Activated CD4-positive, alpha-beta T cell treated with anti-CD3 and anti-CD28 coated beads for 36 hours (primary cell): Measurements from ENCODE around the gene PTPRE. TPM values are rescaled to one million over a fixed set of nuclear protein-coding genes. Genes with fewer than 3 reads are reported as not detected.

Experiments
- ATAC-seq: fragments of 200-7000 bp; cut with Tn5 transposase; one replicate; pipeline ENCODE4 v1.10.0; 2021; ENCODE audit warnings: mild to moderate bottlenecking, moderate library complexity
- CTCF ChIA-PET: fragments of 350-600 bp; sonication (Branson Sonifier 250); formaldehyde crosslinking; loops from one replicate; lab custom pipeline; 2021; ENCODE audit warnings: antibody characterized with exemption; lab: Charles Lee
- POLR2A ChIA-PET: fragments of 350-600 bp; sonication (Branson Sonifier 250); formaldehyde crosslinking; loops from one replicate; lab custom pipeline; 2021; ENCODE audit warnings: antibody characterized with exemption, inconsistent platforms; lab: Charles Lee
- DNase-seq: peaks from one replicate; pipeline ENCODE4 v3.0.0-alpha.2; 2020
- H3K27ac Mint-ChIP-seq: one replicate; pipeline ENCODE4 v1.8.0; 2021; ENCODE audit warnings: mixed read lengths
- H3K27me3 Mint-ChIP-seq: one replicate; pipeline ENCODE4 v1.8.0; 2021; ENCODE audit warnings: mixed read lengths
- H3K36me3 Mint-ChIP-seq: one replicate; pipeline ENCODE4 v1.8.0; 2021; ENCODE audit warnings: low read depth, mixed read lengths
- H3K4me1 Mint-ChIP-seq: one replicate; pipeline ENCODE4 v1.8.0; 2021; ENCODE audit warnings: mixed read lengths
- H3K4me3 Mint-ChIP-seq: one replicate; pipeline ENCODE4 v1.8.0; 2021; ENCODE audit warnings: mild to moderate bottlenecking, moderate library complexity, mixed read lengths
- H3K9me3 Mint-ChIP-seq: one replicate; pipeline ENCODE4 v1.8.0; 2021; ENCODE audit warnings: low read depth, mixed read lengths
- intact Hi-C, 2 experiments: fragments of 100-400 bp; cut with DNase I in 1 of 2; cut with micrococcal nuclease in 1 of 2; formaldehyde crosslinking; loops; one replicate each; pipeline versions ENCODE4 v1.14.2 to v1.15.1; 2022 to 2024; cut with DNase I, micrococcal nuclease
- total RNA-seq, 2 experiments: library from RNA; stranded (reverse); gene quantifications; one replicate each; pipeline ENCODE4 v1.2.3, GENCODE V29; 2021

Gene PTPRE
- total RNA-seq, 2 experiments from 2014 or later, result 23.0 to 31.6 TPM

GRCh38 chr10:128009372-128010126 lies 102.6 kb downstream of the PTPRE start:
- CTCF ChIA-PET, result interaction anchor here (0.9 to 9.8 kb wide), 11 partner anchors 11 to 155 kb away, joined by 3 to 147 read pairs (median 3); partner anchors contain the start of gene PTPRE
- H3K4me3 Mint-ChIP-seq, result no peak overlapping the region
- intact Hi-C loops, result loop anchor here (2.0 to 5.0 kb wide), 2 partner anchors 19 to 292 kb away; no protein-coding TSS in a partner anchor
- no peak overlapping the region for H3K27ac Mint-ChIP-seq
- H3K36me3 Mint-ChIP-seq, result no peaks in the 10 kb centered on the region
- peaks cover 7% of the 10 kb centered on the region for H3K4me1 Mint-ChIP-seq
- H3K27me3 Mint-ChIP-seq, result peaks cover 3% of the 10 kb centered on the region
- no peak for DNase-seq
- H3K9me3 Mint-ChIP-seq, result no peaks in the 10 kb centered on the region
- no peak for ATAC-seq
- POLR2A ChIA-PET, result no interaction called here

GRCh38 chr10:128011059-128011979 lies 104.4 kb downstream of the PTPRE start:
- no peaks in the 10 kb centered on the region for H3K9me3 Mint-ChIP-seq
- ChIA-PET CTCF (interaction anchor here (0.6 to 9.8 kb wide), 34 partner anchors 9 to 1553 kb away, joined by 3 to 147 read pairs (median 4); partner anchors contain the start of gene PTPRE), POLR2A (interaction anchor here (0.7 to 1.0 kb wide), 3 partner anchors 36 to 106 kb away, joined by 3 to 5 read pairs (median 3); partner anchors contain the start of gene PTPRE)
- intact Hi-C loops, result loop anchor here (1.0 to 5.0 kb wide), 5 partner anchors 21 to 294 kb away; partner anchors contain the start of gene PTPRE (in 1 of the 2)
- peak; percentile 92 for DNase-seq
- H3K4me3 Mint-ChIP-seq, result peak overlapping the region; percentile 28
- peaks cover 3% of the 10 kb centered on the region for H3K27me3 Mint-ChIP-seq
- peaks cover 7% of the 10 kb centered on the region for H3K4me1 Mint-ChIP-seq
- ATAC-seq, result peak; percentile 89
- H3K36me3 Mint-ChIP-seq, result no peaks in the 10 kb centered on the region
- no peak overlapping the region for H3K27ac Mint-ChIP-seq

GRCh38 chr10:128013626-128014025 lies 106.7 kb downstream of the PTPRE start:
- DNase-seq (peak; percentile 27), ATAC-seq (peak; percentile 51)
- peaks cover 3% of the 10 kb centered on the region for H3K27me3 Mint-ChIP-seq
- peaks cover 13% of the 10 kb centered on the region for H3K4me1 Mint-ChIP-seq
- POLR2A ChIA-PET, result no interaction called here
- H3K4me3 Mint-ChIP-seq, result no peak overlapping the region
- intact Hi-C loops, result loop anchor here (5.0 kb wide), 1 partner anchor 296 kb away; no protein-coding TSS in a partner anchor
- H3K36me3 Mint-ChIP-seq, result no peaks in the 10 kb centered on the region
- CTCF ChIA-PET, result interaction anchor here (0.9 to 9.8 kb wide), 7 partner anchors 22 to 124 kb away, joined by 3 to 147 read pairs (median 5); partner anchors contain the start of gene PTPRE
- H3K27ac Mint-ChIP-seq, result no peak overlapping the region
- no peaks in the 10 kb centered on the region for H3K9me3 Mint-ChIP-seq

- CTCF ChIA-PET, result interaction anchor here (0.6 to 9.8 kb wide), 5 partner anchors 55 to 334 kb away, joined by 3 to 147 read pairs (median 3); partner anchors contain the start of gene PTPRE
- no peaks in the 10 kb centered on the region for H3K36me3 Mint-ChIP-seq
- POLR2A ChIA-PET, result no interaction called here
- intact Hi-C loops, result loop anchor here (5.0 kb wide), 1 partner anchor 297 kb away; no protein-coding TSS in a partner anchor
- H3K4me3 Mint-ChIP-seq, result no peak overlapping the region
- H3K9me3 Mint-ChIP-seq, result no peaks in the 10 kb centered on the region
- H3K27ac Mint-ChIP-seq, result no peak overlapping the region
- no peak for ATAC-seq
- H3K4me1 Mint-ChIP-seq, result peaks cover 15% of the 10 kb centered on the region
- no peak for DNase-seq
- H3K27me3 Mint-ChIP-seq, result peaks cover 4% of the 10 kb centered on the region
Observed at GRCh38 chr10:128014236-128014635, 107.3 kb downstream of the PTPRE start.

- H3K4me1 Mint-ChIP-seq, result peaks cover 11% of the 10 kb centered on the region
- ChIA-PET POLR2A (interaction anchor here (0.5 kb wide), 1 partner anchor 58 kb away, joined by 12 read pairs; no protein-coding TSS in a partner anchor), CTCF (interaction anchor here (0.7 to 1.4 kb wide), 5 partner anchors 17 to 111 kb away, joined by 3 to 7 read pairs (median 3); no protein-coding TSS in a partner anchor)
- DNase-seq, result no peak
- H3K27me3 Mint-ChIP-seq, result peaks cover 2% of the 10 kb centered on the region
- intact Hi-C loops, result no loop called here
- H3K36me3 Mint-ChIP-seq, result no peaks in the 10 kb centered on the region
- H3K27ac Mint-ChIP-seq, result no peak overlapping the region
- H3K4me3 Mint-ChIP-seq, result no peak overlapping the region
- no peak for ATAC-seq
- H3K9me3 Mint-ChIP-seq, result no peaks in the 10 kb centered on the region
Observed at GRCh38 chr10:128016423-128017060, 109.6 kb downstream of the PTPRE start.

- intact Hi-C loops, result no loop called here
- DNase-seq (no peak), ATAC-seq (no peak)
- CTCF ChIA-PET, result interaction anchor here (0.6 kb wide), 1 partner anchor 29 kb away, joined by 3 read pairs; no protein-coding TSS in a partner anchor
- H3K4me3 Mint-ChIP-seq, result no peak overlapping the region
- no peaks in the 10 kb centered on the region for H3K36me3 Mint-ChIP-seq
- POLR2A ChIA-PET, result no interaction called here
- H3K27me3 Mint-ChIP-seq, result peaks cover 2% of the 10 kb centered on the region
- no peaks in the 10 kb centered on the region for H3K9me3 Mint-ChIP-seq
- no peak overlapping the region for H3K27ac Mint-ChIP-seq
- peaks cover 9% of the 10 kb centered on the region for H3K4me1 Mint-ChIP-seq
Observed at GRCh38 chr10:128017822-128018221, 110.9 kb downstream of the PTPRE start.

GRCh38 chr10:128018236-128018635 lies 111.3 kb downstream of the PTPRE start:
- Mint-ChIP-seq H3K4me1 (peaks cover 9% of the 10 kb centered on the region), H3K27me3 (peaks cover 2% of the 10 kb centered on the region), H3K27ac (no peak overlapping the region), H3K9me3 (no peaks in the 10 kb centered on the region), H3K36me3 (no peaks in the 10 kb centered on the region), H3K4me3 (no peak overlapping the region)
- no peak for DNase-seq
- peak; percentile 63 for ATAC-seq
- intact Hi-C loops, result no loop called here
- POLR2A ChIA-PET, result no interaction called here
- CTCF ChIA-PET, result interaction anchor here (1.4 kb wide), 1 partner anchor 49 kb away, joined by 3 read pairs; no protein-coding TSS in a partner anchor

GRCh38 chr10:128018691-128019090 lies 111.8 kb downstream of the PTPRE start:
- H3K9me3 Mint-ChIP-seq, result no peaks in the 10 kb centered on the region
- peaks cover 9% of the 10 kb centered on the region for H3K4me1 Mint-ChIP-seq

GRCh38 chr10:128022261-128023196 lies 115.6 kb downstream of the PTPRE start:
- H3K4me1 Mint-ChIP-seq, result peaks cover 21% of the 10 kb centered on the region
- H3K9me3 Mint-ChIP-seq, result no peaks in the 10 kb centered on the region
- ATAC-seq (no peak), DNase-seq (no peak)
- ChIA-PET POLR2A (no interaction called here), CTCF (interaction anchor here (1.3 to 1.7 kb wide), 2 partner anchors 11 to 13 kb away, joined by 5 read pairs; no protein-coding TSS in a partner anchor)
- no peak overlapping the region for H3K4me3 Mint-ChIP-seq
- H3K27ac Mint-ChIP-seq, result no peak overlapping the region
- H3K36me3 Mint-ChIP-seq, result no peaks in the 10 kb centered on the region
- H3K27me3 Mint-ChIP-seq, result peaks cover 2% of the 10 kb centered on the region
- intact Hi-C loops, result no loop called here

More at GRCh38 chr10:128018691-128019090, 111.8 kb downstream of the PTPRE start:
- CTCF ChIA-PET, result interaction anchor here (1.4 kb wide), 1 partner anchor 49 kb away, joined by 3 read pairs; no protein-coding TSS in a partner anchor
- ATAC-seq, result peak; percentile 50
- no peak overlapping the region for H3K4me3 Mint-ChIP-seq
- POLR2A ChIA-PET, result no interaction called here
- DNase-seq, result no peak
- no peak overlapping the region for H3K27ac Mint-ChIP-seq
- intact Hi-C loops, result no loop called here
- no peaks in the 10 kb centered on the region for H3K36me3 Mint-ChIP-seq
- peaks cover 2% of the 10 kb centered on the region for H3K27me3 Mint-ChIP-seq
